Mammary epithelial cell (primary cell): ENCODE results near the gene PBX1.

Source experiments
- EZH2 ChIP-seq: IDR thresholded peaks from 2 replicates; pipeline ENCODE4 v1.6.1; 2012; ENCODE audit warnings: low read length, inconsistent platforms, borderline replicate concordance
- TF ChIP-seq, protein P1 (sequence below), 2 donors: IDR thresholded peaks in 1 of 2; conservative IDR thresholded peaks in 1 of 2; 2 replicates each; pipeline ENCODE4 v1.5.1; 2011 to 2012; ENCODE audit warnings: inconsistent platforms in 2 of 2, low read length in 2 of 2, mild to moderate bottlenecking in 2 of 2, control low read depth in 1 of 2, low read depth in 1 of 2; ENCODE audit not compliant: insufficient read depth in 1 of 2; ENCODE audit errors: extremely low read depth in 1 of 2

DNA sequence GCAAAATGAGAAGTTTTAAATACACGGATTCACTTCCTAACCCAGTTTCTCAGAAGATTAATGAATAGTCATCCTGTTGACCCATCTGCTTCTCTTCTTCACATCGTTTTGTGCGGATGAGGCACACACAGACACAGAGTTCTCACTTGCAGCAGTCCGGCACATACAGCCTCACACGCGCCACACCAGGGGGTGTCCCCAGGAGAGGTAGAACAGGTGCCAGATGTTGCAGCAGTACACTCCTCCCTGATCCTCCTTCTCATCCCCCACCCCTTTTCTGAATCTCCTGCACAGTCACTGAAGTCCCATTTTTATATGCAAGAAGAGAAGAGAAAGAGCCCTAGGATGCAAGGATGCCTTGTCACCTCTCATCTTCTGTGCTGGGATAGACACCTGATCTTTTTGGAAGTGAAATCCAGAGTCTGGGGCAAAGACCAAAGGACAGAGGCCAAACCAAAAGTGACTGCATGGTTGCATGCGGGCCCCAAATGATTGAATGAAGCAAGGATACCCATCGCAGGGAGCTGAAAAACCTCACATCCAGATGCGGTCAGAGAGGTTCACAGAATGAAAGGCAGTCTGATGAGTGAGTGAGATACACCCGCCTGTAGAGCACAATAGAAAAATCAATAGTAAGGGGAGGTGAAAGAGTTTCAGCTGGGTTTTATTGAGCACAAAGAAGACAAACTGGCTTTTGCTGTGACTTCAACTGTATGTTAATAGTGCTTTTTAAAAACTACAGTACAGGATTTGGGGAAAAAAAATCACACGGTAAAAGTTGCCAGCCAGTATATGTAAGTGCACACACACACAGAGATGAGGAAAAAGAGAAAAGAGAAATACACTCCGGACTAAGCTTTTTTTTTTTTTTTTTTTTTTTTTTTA is 28.9 kb downstream of the PBX1 start:
- TF ChIP-seq EZH2: no peak
- TF ChIP-seq, protein P1, sequence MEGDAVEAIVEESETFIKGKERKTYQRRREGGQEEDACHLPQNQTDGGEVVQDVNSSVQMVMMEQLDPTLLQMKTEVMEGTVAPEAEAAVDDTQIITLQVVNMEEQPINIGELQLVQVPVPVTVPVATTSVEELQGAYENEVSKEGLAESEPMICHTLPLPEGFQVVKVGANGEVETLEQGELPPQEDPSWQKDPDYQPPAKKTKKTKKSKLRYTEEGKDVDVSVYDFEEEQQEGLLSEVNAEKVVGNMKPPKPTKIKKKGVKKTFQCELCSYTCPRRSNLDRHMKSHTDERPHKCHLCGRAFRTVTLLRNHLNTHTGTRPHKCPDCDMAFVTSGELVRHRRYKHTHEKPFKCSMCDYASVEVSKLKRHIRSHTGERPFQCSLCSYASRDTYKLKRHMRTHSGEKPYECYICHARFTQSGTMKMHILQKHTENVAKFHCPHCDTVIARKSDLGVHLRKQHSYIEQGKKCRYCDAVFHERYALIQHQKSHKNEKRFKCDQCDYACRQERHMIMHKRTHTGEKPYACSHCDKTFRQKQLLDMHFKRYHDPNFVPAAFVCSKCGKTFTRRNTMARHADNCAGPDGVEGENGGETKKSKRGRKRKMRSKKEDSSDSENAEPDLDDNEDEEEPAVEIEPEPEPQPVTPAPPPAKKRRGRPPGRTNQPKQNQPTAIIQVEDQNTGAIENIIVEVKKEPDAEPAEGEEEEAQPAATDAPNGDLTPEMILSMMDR (conservative IDR thresholded peaks at IDR 0.05 in 1 of 2, IDR thresholded peaks at IDR 0.05 in 1 of 2; ENCODE audit: extremely low read depth in 1 of 2, insufficient read depth in 1 of 2, low read depth in 1 of 2, low read length in 2 of 2): no peak
